T-helper 1 cell treated with Interleukin-12 subunit alpha and Interleukin-12 subunit beta and Interleukin-4 antibody, amounts not matched to agents 30 μg/mL and 1 μg/mL, for 36 hours (primary cell): ENCODE results near the gene CNNM2.

Source experiments
- H3K27ac Mint-ChIP-seq: one replicate; pipeline ENCODE4 v1.8.0; 2021; ENCODE audit warnings: mild to moderate bottlenecking, mixed read lengths
- H3K27me3 Mint-ChIP-seq: one replicate; pipeline ENCODE4 v1.8.0; 2021; ENCODE audit warnings: low read depth, mixed read lengths
- H3K36me3 Mint-ChIP-seq: one replicate; pipeline ENCODE4 v1.8.0; 2021; ENCODE audit warnings: low read depth, mixed read lengths
- H3K4me1 Mint-ChIP-seq: one replicate; pipeline ENCODE4 v1.8.0; 2021; ENCODE audit warnings: low read depth, mixed read lengths
- H3K4me3 Mint-ChIP-seq: one replicate; pipeline ENCODE4 v1.8.0; 2021; ENCODE audit warnings: mild to moderate bottlenecking, moderate library complexity, mixed read lengths
- H3K9me3 Mint-ChIP-seq: one replicate; pipeline ENCODE4 v1.8.0; 2021; ENCODE audit warnings: mixed read lengths

CNNM2 gene

DNA sequence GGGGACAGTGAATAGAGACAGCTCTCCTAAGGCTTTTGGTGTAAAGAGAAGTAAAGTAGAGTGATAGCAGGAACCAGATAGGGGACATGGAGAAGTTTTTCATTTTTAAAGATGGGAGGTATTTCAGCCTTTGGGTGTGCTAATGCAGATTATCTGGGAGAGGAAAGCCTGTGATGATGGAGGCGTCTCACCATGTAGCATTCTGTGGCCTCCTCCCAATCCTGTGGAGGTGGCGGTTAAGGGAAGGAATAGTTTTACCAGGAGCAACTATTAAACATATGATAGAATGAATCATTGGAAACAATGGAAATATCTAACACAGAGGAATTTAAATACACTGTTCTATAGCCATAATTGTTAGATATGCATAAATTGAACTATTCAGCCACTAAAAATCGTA lies 101.3 kb downstream of the CNNM2 start:
- Mint-ChIP-seq H3K27me3 (no peaks in the 10 kb centered on the region), H3K9me3 (no peaks in the 10 kb centered on the region), H3K36me3 (no peaks in the 10 kb centered on the region), H3K27ac (no peak overlapping the region), H3K4me3 (no peak overlapping the region), H3K4me1 (no peaks in the 10 kb centered on the region)

GRCh38 chr10:103021150-103021899 lies 103.2 kb downstream of the CNNM2 start:
- Mint-ChIP-seq H3K4me3 (no peak overlapping the region), H3K4me1 (no peaks in the 10 kb centered on the region), H3K9me3 (no peaks in the 10 kb centered on the region), H3K36me3 (no peaks in the 10 kb centered on the region), H3K27ac (no peak overlapping the region), H3K27me3 (no peaks in the 10 kb centered on the region)

DNA sequence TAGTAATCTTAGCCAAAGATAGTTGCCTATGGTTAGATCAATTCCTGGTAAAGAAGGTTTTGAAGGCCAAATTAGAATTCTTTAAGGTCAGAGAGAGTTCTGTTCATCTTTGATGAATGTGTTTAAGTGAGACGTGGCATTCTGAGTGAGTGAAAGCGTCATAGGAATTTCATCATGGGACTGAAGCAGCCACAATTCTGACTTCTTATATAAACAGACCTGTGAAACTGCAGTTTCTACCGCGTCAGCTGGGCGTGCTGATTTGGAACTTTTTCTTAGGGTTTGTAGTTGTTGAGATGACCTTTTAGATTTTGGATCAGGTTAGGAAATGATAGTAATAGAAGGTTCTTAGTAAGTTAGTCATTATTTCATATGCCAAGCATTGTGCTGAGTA lies 103.8 kb downstream of the CNNM2 start:
- H3K36me3 Mint-ChIP-seq = no peaks in the 10 kb centered on the region
- no peak overlapping the region for H3K4me3 Mint-ChIP-seq
- no peaks in the 10 kb centered on the region for H3K9me3 Mint-ChIP-seq
- no peaks in the 10 kb centered on the region for H3K27me3 Mint-ChIP-seq
- no peak overlapping the region for H3K27ac Mint-ChIP-seq
- no peaks in the 10 kb centered on the region for H3K4me1 Mint-ChIP-seq

DNA sequence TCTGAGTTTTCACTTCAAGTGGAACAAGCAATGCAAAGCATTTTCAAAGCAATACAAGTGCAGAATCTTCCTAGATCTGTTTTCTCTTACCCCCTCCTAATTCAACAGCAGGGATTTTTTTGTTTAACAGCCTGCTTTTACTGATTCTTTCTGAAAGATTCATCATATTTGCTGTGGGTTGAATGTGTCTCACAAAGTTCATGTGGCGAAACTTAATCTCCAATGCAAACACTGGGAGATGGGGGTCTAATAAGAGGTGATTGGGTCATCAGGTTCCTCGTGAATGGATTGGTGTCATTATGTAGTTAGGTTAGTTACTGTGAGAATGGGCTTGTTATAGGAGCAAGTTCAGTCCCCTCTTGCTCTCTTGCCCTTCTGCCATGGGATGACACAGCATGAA lies 107.6 kb downstream of the CNNM2 start:
- Mint-ChIP-seq H3K4me3 (no peak overlapping the region), H3K36me3 (no peaks in the 10 kb centered on the region), H3K27me3 (no peaks in the 10 kb centered on the region), H3K27ac (no peak overlapping the region), H3K9me3 (no peaks in the 10 kb centered on the region), H3K4me1 (no peaks in the 10 kb centered on the region)

DNA sequence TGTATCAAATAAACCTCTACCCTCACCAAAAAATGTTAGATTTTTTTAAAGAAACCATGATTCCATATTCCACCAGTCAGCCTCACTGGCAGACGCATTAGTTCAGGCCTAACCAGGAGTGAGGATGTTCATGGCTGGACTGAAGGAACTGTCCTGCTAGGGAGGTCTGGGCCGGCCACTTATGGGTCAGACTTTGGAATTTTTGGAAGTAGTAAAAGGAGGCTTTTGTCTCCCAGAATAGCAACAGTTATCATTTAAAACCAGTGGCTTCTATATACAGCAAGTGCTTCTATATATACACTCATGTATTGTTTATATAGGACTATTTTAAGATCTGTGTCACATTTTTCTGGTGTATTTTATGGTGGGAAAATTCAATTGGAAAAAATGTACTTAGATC lies 120.5 kb downstream of the CNNM2 start:
- no peak overlapping the region for H3K27ac Mint-ChIP-seq
- H3K4me3 Mint-ChIP-seq = no peak overlapping the region
- no peaks in the 10 kb centered on the region for H3K27me3 Mint-ChIP-seq
- H3K9me3 Mint-ChIP-seq = no peaks in the 10 kb centered on the region
- H3K4me1 Mint-ChIP-seq = no peaks in the 10 kb centered on the region
- H3K36me3 Mint-ChIP-seq = no peaks in the 10 kb centered on the region

- Mint-ChIP-seq H3K4me1 (no peaks in the 10 kb centered on the region), H3K9me3 (no peaks in the 10 kb centered on the region), H3K36me3 (no peaks in the 10 kb centered on the region), H3K27me3 (no peaks in the 10 kb centered on the region), H3K4me3 (no peak overlapping the region), H3K27ac (no peak overlapping the region)
Measured at GRCh38 chr10:103040418-103040817, 122.3 kb downstream of the CNNM2 start.

- Mint-ChIP-seq H3K27me3 (no peaks in the 10 kb centered on the region), H3K4me1 (no peaks in the 10 kb centered on the region), H3K4me3 (no peak overlapping the region), H3K27ac (no peak overlapping the region), H3K36me3 (no peaks in the 10 kb centered on the region), H3K9me3 (no peaks in the 10 kb centered on the region)
Measured at GRCh38 chr10:103041391-103041790, 123.3 kb downstream of the CNNM2 start.

DNA sequence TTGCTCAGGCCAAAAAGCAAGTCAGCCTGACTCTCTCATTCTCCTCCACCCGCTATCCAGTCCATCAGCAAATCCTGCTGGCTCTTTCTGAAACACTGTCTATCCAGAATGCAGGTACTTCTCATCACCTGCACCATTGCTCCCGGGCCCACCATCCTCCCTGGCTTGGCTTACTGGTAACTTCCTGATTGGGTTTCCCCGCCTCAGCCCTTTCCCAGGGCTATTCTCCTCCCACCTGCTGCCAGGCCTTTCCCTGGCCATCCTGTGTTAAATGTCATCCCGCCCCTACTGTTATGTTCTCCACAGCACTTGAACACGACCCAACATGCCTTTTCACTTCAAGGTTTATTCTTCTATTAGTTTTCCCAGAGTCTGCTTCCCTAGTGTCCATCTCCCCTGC lies 124.0 kb downstream of the CNNM2 start:
- Mint-ChIP-seq H3K27me3 (no peaks in the 10 kb centered on the region), H3K27ac (no peak overlapping the region)

DNA sequence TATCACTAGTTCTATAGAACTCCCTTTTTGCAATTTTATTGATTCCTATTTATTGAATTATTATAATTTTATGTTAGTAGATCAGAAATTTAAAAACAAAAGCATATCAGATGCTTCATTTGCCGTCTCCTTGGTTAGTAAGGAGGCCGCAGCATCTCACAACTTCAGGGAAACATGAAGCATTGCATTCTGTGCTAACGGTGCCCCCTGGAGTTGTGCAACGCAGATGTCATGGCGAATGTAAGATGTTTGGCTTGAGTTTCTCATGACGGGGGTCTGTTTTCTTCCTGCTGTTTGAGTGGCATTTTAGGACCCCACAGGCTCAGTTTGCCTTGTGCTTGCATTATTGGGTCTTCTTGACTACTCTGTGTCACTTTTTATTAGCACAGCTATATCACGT lies 124.8 kb downstream of the CNNM2 start:
- no peaks in the 10 kb centered on the region for H3K27me3 Mint-ChIP-seq
- H3K36me3 Mint-ChIP-seq = no peaks in the 10 kb centered on the region
- no peaks in the 10 kb centered on the region for H3K4me1 Mint-ChIP-seq
- no peaks in the 10 kb centered on the region for H3K9me3 Mint-ChIP-seq
- no peak overlapping the region for H3K27ac Mint-ChIP-seq
- H3K4me3 Mint-ChIP-seq = no peak overlapping the region

More for the DNA sequence above, 124.0 kb downstream of the CNNM2 start:
- H3K4me1 Mint-ChIP-seq = no peaks in the 10 kb centered on the region
- H3K36me3 Mint-ChIP-seq = no peaks in the 10 kb centered on the region
- H3K4me3 Mint-ChIP-seq = no peak overlapping the region
- no peaks in the 10 kb centered on the region for H3K9me3 Mint-ChIP-seq

DNA sequence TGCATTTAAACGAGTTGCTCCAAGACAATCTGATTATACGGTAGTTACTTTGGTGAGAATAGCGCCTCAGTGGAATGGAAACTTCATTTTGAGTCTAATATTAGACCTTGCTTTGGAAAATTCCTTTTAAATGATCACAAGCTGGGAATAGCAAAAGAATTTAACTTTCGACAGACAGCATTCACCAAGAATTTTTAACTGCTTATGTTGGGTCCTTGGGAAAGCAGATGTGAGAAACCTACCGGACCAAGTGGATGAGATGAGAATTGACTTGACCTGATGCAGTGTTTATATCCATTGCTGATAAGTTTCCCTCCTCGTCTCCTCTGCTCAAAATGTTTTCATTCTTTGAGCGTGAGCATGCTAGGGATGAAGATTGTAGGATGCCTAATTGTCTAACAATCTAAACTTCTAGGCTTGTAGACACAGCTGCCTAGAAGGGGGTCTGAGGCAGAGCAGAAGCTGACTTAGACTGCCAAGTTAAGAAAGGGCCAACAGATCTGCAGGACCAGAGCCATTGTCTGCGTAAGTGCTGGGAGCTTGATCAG lies 126.9 kb downstream of the CNNM2 start:
- Mint-ChIP-seq H3K9me3 (no peaks in the 10 kb centered on the region), H3K27ac (no peak overlapping the region), H3K27me3 (no peaks in the 10 kb centered on the region), H3K4me1 (no peaks in the 10 kb centered on the region), H3K36me3 (no peaks in the 10 kb centered on the region), H3K4me3 (no peak overlapping the region)

DNA sequence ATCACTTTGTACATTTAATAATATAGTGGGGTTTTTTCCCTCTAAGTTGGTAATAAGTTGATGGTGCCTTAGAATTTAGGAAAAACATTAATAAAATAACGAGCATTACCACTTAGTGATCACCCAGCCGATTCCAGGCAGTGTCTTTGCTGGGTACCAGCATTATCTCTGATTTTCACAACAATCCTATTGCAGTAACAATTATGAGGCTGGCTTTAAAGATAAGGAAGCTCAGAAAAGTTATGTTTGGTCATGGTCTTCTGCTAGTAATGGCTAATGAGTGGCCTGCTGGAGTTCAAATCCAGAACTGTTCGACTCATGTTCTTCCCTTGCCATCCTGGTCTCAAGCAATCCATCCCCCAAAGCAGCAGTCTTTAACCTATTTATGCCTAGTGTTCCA lies 127.9 kb downstream of the CNNM2 start:
- Mint-ChIP-seq H3K27ac (no peak overlapping the region), H3K4me3 (no peak overlapping the region), H3K27me3 (no peaks in the 10 kb centered on the region), H3K4me1 (no peaks in the 10 kb centered on the region), H3K36me3 (no peaks in the 10 kb centered on the region), H3K9me3 (no peaks in the 10 kb centered on the region)

- Mint-ChIP-seq H3K27ac (no peak overlapping the region), H3K4me1 (no peaks in the 10 kb centered on the region), H3K4me3 (no peak overlapping the region), H3K9me3 (no peaks in the 10 kb centered on the region), H3K36me3 (no peaks in the 10 kb centered on the region), H3K27me3 (no peaks in the 10 kb centered on the region)
Measured at GRCh38 chr10:103047381-103047780, 129.3 kb downstream of the CNNM2 start.

DNA sequence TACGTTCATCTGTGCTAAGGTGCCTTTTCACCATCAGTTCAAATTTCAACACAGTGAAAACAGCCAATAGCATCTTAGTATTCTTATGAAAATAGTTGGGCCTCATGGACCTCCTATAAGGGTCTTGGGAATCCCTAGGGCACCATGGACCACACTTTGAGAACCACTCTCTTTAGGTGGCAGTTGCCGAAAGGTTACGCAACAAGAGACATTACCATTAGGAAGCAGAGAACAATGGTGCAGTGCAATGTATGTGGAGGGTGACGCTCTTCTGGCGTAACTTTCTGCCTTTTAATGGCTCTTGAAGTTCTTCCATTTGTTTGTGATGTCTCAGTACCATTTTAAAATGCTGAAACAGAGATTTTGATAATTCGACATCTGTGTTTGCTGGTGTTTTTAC lies 131.1 kb downstream of the CNNM2 start:
- Mint-ChIP-seq H3K27ac (no peak overlapping the region), H3K27me3 (no peaks in the 10 kb centered on the region), H3K4me3 (no peak overlapping the region), H3K36me3 (no peaks in the 10 kb centered on the region), H3K4me1 (peaks cover 8% of the 10 kb centered on the region), H3K9me3 (no peaks in the 10 kb centered on the region)

DNA sequence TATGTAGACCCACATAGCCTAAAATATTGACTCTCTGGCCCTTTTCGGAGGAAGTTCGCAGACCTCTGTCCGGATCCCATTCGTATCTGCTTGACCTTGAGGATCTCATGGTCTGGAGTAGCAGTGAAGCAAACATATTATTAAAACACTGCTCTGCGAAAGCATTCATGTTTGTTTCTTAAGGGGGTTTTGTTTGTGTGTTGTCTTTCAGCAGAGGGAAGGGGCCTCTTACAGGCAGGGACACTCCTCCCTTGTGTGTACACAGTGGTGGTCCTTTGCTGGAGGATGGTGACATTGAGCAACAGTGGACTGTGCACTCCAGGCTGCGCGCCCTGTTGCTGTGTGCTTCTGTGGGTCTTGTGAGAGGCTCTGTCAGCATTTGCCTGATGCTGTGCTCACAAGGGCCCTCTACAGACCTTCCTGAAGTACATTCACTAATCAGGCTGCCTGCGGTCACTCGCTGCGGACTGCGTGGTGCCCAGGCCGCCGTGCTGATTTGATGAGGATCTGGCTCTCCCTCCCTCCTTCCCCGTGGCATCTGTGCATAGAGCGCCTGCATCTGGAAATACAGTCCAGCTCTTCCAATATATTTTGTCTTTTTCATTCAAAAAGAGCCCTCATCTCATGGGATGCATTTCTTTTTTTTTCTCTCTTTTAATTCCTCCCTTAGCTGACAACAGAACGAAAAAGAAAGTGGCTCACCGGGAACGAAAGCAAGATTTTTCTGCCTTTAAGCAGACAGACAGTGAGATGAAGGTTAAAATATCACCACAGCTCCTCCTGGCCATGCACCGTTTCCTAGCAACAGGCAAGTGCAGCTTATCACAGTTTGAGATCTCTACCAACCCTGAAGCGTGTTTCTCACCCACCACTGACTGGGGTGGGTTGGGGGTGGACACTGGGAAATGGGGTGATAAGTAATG lies 135.8 kb downstream of the CNNM2 start:
- H3K27me3 Mint-ChIP-seq = no peaks in the 10 kb centered on the region
- peak overlapping the region; percentile 76 for H3K4me3 Mint-ChIP-seq
- peak overlapping the region; percentile 80 for H3K27ac Mint-ChIP-seq
- no peaks in the 10 kb centered on the region for H3K36me3 Mint-ChIP-seq
- H3K9me3 Mint-ChIP-seq = no peaks in the 10 kb centered on the region
- peaks cover 16% of the 10 kb centered on the region for H3K4me1 Mint-ChIP-seq

- Mint-ChIP-seq H3K27ac (peak overlapping the region; percentile 80), H3K36me3 (no peaks in the 10 kb centered on the region)
Measured at GRCh38 chr10:103054621-103055020, 136.5 kb downstream of the CNNM2 start.

More at GRCh38 chr10:103054621-103055020, 136.5 kb downstream of the CNNM2 start:
- Mint-ChIP-seq H3K4me3 (peak overlapping the region; percentile 76), H3K9me3 (no peaks in the 10 kb centered on the region), H3K27me3 (no peaks in the 10 kb centered on the region), H3K4me1 (peaks cover 16% of the 10 kb centered on the region)
